Mesothelial cell of epicardium (in vitro differentiated cells): ENCODE measurements around the gene KREMEN1. TPM values are rescaled to one million over a fixed set of nuclear protein-coding genes. Genes with fewer than 3 reads are reported as not detected.

ENCODE experiments used
- DNase-seq, 2 experiments: peaks; one replicate each; pipeline ENCODE4 v3.0.0; 2021; ENCODE audit warnings: low spot score in 2 of 2; ENCODE audit not compliant: unreplicated experiment in 2 of 2
- H3K27ac Mint-ChIP-seq: 2 replicates; pipeline ENCODE4 v1.8.0; 2021; ENCODE audit warnings: mixed read lengths
- H3K27me3 Mint-ChIP-seq: 2 replicates; pipeline ENCODE4 v1.8.0; 2021; ENCODE audit warnings: low read depth, mixed read lengths
- H3K36me3 Mint-ChIP-seq: 2 replicates; pipeline ENCODE4 v1.8.0; 2021; ENCODE audit warnings: mixed read lengths
- H3K4me1 Mint-ChIP-seq: 2 replicates; pipeline ENCODE4 v1.8.0; 2021; ENCODE audit warnings: mixed read lengths
- H3K4me3 Mint-ChIP-seq: 2 replicates; pipeline ENCODE4 v1.8.0; 2021; ENCODE audit warnings: mild to moderate bottlenecking, moderate library complexity, mixed read lengths
- H3K9me3 Mint-ChIP-seq: 2 replicates; pipeline ENCODE4 v1.8.0; 2021; ENCODE audit warnings: mixed read lengths
- total RNA-seq: library from RNA; stranded (reverse); gene quantifications from 3 replicates; pipeline ENCODE4 v1.2.1, GENCODE V29; 2021
- TF ChIP-seq, protein P1 (sequence below): fragments of 200-600 bp; sonication (generic); IDR thresholded peaks from one replicate; pipeline ENCODE4 v1.5.0; 2021; ENCODE audit warnings: antibody characterized with exemption; ENCODE audit not compliant: unreplicated experiment

The KREMEN1 gene
- total RNA-seq, 1 donor from 2014 or later: 24.4 TPM

DNA sequence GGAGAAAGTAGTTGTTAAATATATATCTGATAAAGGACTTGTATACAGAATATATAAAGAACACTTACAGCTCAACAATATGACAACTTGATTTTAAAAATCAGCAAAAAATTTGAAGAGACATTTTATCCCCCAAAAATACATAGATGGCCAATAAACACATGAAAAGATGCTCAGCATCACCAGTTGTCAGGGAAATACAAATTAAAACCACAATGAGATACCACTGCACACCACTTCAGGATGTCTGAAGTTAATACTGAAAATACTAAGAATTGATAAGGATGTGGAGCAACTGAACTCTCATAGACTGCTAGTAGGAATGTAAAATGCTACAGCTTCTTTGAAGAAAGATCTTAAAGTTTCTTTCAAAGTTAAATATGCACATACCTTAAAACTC, 49.2 kb downstream of the KREMEN1 start:
- no peak overlapping the region for H3K4me3 Mint-ChIP-seq
- peaks cover 20% of the 10 kb centered on the region for H3K9me3 Mint-ChIP-seq

DNA sequence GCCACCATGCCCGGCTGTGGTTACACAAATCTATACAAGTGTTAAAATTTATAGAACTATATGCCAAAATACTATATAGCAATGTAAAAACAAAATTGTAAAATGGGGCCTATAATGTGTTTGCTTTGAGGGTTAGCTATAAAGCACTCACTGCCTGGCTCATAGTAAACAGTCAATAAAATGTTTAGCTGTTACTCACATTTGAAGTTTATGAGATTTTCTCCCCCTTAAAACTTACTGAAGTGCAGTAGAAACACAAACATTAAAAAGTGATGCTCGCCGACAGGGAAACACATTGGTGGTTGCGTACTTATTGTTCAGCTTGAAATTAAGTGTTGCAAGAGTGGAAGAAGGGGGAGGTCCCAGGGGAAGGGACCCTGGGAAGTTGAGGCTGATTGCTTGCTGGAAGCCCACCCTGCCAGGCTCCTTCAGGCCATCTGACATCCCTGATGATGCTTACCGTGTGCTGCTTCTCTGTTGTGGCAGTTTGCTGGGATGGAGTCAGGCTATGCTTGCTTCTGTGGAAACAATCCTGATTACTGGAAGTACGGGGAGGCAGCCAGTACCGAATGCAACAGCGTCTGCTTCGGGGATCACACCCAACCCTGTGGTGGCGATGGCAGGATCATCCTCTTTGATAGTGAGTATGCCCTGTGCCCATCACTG, 52.1 kb downstream of the KREMEN1 start:
- Mint-ChIP-seq H3K27me3 (no peaks in the 10 kb centered on the region), H3K4me3 (no peak overlapping the region), H3K27ac (no peak overlapping the region), H3K36me3 (peaks cover 38% of the 10 kb centered on the region), H3K9me3 (peaks cover 7% of the 10 kb centered on the region), H3K4me1 (no peaks in the 10 kb centered on the region)
- DNase-seq: no peak
- TF ChIP-seq, protein P1, sequence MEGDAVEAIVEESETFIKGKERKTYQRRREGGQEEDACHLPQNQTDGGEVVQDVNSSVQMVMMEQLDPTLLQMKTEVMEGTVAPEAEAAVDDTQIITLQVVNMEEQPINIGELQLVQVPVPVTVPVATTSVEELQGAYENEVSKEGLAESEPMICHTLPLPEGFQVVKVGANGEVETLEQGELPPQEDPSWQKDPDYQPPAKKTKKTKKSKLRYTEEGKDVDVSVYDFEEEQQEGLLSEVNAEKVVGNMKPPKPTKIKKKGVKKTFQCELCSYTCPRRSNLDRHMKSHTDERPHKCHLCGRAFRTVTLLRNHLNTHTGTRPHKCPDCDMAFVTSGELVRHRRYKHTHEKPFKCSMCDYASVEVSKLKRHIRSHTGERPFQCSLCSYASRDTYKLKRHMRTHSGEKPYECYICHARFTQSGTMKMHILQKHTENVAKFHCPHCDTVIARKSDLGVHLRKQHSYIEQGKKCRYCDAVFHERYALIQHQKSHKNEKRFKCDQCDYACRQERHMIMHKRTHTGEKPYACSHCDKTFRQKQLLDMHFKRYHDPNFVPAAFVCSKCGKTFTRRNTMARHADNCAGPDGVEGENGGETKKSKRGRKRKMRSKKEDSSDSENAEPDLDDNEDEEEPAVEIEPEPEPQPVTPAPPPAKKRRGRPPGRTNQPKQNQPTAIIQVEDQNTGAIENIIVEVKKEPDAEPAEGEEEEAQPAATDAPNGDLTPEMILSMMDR: no peak

More for the DNA sequence above, 49.2 kb downstream of the KREMEN1 start:
- DNase-seq: no peak
- H3K36me3 Mint-ChIP-seq: peaks cover 46% of the 10 kb centered on the region
- H3K27me3 Mint-ChIP-seq: no peaks in the 10 kb centered on the region
- TF ChIP-seq, protein P1: no peak
- H3K27ac Mint-ChIP-seq: no peak overlapping the region
- H3K4me1 Mint-ChIP-seq: no peaks in the 10 kb centered on the region

DNA sequence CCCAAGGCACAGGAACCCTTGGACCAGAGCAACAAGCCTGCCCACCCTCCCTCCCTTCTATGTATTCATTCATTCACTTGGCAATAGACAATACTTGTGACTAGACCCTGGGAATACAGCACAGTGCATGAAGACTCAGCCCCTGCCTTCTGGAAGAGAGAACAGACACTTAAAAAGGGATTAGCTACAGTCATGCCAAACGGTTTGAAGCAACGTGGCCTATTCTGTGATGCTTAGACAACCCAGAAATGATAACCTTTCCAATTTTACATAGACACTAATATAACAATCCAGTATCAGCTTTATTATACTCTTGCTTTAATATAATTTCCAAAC, 52.6 kb downstream of the KREMEN1 start:
- TF ChIP-seq, protein P1: no peak
- no peak for DNase-seq
- Mint-ChIP-seq H3K27me3 (no peaks in the 10 kb centered on the region), H3K4me1 (no peaks in the 10 kb centered on the region), H3K4me3 (no peak overlapping the region), H3K9me3 (peaks cover 5% of the 10 kb centered on the region), H3K36me3 (peaks cover 38% of the 10 kb centered on the region), H3K27ac (no peak overlapping the region)

DNA sequence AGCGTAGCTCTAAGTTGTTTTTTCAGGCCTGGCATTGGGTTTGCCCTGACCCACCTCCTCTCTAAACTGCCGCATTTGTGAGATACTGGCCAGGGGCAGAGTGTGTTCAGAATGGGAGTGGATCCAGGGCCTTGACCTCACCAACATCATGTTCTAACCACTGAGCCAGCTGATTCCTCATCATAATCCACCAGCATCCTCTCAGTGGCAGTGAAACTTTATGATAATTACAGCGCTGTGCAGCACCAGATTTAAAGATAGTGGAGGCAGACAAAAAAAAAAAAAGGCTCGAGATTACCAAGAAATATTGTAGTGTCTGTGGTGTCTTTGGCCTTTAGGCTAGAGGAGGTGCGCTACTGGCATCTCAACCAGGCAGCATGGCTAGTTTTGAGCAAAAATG, 53.0 kb downstream of the KREMEN1 start:
- Mint-ChIP-seq H3K9me3 (peaks cover 3% of the 10 kb centered on the region), H3K27me3 (no peaks in the 10 kb centered on the region), H3K27ac (no peak overlapping the region), H3K36me3 (peaks cover 35% of the 10 kb centered on the region), H3K4me1 (no peaks in the 10 kb centered on the region), H3K4me3 (no peak overlapping the region)
- TF ChIP-seq, protein P1: no peak
- DNase-seq: no peak

GRCh38 chr22:29126670-29127395, 54.0 kb downstream of the KREMEN1 start:
- no peaks in the 10 kb centered on the region for H3K4me1 Mint-ChIP-seq
- H3K27me3 Mint-ChIP-seq: no peaks in the 10 kb centered on the region
- TF ChIP-seq, protein P1: no peak
- H3K4me3 Mint-ChIP-seq: no peak overlapping the region
- H3K36me3 Mint-ChIP-seq: peaks cover 31% of the 10 kb centered on the region
- no peak overlapping the region for H3K27ac Mint-ChIP-seq
- H3K9me3 Mint-ChIP-seq: peaks cover 3% of the 10 kb centered on the region
- no peak for DNase-seq
